Measurements from ENCODE around the gene BAHCC1.

Gene BAHCC1

GRCh38 chr17:81387100-81388090 is 7.9 kb upstream of the BAHCC1 start:
- DNase-seq, result peak; percentile 44

DNA sequence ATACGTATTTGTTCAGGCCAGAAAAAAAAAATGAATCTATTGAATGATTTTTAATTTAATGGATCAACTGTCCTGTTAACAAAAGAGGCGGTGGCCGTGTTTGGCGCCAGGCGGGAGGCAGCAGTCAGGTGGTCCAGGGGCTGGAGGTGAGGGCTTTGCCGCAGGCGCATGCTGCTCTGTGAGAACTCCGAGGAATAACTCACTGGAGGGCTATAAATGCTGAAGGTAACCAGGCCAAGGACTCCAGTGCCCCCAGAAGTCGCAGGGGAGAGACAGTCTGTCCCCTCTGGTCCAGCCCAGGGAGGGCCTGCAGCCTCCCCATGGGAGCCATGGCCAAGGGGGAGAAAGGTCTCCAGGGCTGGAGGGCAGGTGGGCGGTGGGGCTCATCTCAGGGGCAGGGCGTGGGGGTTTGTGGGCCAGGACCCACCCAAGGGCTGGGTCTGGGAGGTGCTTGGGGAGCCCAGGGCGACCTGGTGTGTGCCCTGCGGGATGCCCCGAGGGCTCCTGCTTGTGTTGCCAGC is 7.1 kb upstream of the BAHCC1 start:
- no peak for DNase-seq

DNA sequence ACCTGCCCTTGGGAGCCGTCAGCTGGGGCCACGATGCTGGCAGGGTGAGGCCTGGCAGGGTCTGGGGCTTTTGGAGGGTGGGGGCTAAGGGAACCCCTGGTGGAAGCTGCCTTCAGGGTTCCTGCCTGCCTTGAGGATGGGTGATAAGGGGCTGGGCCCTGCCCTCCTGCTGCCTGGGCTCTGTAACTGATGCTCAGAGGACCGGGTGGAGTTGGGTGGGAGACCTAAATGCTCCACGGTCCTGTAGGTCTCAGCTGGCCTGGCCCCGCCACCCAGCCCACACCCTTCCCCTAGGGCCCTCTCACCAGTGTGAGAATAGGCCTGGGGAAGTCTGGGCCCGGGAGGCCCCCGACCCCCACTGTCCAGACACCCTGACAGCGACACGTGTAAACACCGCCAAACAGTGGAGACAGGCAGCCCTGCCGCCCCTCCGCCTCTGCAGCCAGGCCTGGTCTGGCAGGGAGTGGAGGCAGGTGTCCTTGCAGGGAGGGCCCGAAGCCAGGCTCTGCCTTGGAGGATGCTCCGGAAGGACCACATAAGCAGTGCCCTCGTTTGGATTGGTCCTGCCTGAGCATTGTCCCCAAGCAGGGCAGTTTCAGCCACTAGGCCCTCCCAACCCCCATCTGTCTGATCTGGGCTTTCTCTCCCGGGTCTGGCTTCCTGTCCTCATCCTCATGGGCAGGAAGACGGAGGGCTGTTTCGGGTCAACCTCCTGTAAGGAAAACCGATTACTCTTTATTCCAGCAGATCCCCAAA is 6.5 kb upstream of the BAHCC1 start:
- no peak for DNase-seq

DNA sequence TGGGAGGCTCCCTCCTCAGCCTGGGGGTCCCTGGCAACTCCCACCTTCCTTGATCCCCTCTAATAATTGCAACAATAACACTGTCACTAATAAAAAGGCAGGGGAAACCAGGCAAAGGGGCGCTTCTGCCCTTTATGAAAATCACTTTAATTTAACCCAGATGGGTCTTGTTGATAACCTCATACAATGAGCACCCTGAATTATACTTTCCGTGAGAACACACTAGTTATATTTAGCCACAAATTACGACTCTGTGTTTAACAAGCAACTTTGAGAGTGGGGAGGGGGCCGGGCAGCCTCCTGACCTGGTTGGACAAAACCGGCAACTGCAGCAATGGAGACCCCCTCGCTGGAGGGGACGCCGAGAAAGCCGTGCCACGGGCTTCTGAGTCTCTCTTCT is 5.7 kb upstream of the BAHCC1 start:
- DNase-seq, result no peak

- no peak for DNase-seq
Measured at GRCh38 chr17:81390029-81390872, 5.0 kb upstream of the BAHCC1 start.

DNA sequence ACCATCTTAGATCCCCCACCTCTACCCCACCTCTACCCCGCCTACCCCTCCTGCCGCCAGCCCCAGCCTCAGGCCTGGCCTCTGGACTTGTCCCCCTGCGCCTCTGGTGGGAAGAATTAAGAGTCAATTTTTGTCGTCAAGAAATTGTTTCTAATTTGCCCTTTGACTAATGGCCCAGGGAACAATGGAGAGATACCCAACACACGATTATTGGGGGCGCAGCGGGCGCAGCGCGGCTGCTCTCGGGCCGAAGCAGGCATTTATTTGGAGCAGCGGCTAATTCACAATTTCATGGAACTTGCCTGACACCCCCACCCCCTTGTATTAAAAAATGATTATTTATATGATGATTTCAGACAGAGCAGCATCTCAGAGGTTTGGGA is 4.4 kb upstream of the BAHCC1 start:
- no peak for DNase-seq

GRCh38 chr17:81391293-81391935 is 3.8 kb upstream of the BAHCC1 start:
- DNase-seq, result peak; percentile 34

DNA sequence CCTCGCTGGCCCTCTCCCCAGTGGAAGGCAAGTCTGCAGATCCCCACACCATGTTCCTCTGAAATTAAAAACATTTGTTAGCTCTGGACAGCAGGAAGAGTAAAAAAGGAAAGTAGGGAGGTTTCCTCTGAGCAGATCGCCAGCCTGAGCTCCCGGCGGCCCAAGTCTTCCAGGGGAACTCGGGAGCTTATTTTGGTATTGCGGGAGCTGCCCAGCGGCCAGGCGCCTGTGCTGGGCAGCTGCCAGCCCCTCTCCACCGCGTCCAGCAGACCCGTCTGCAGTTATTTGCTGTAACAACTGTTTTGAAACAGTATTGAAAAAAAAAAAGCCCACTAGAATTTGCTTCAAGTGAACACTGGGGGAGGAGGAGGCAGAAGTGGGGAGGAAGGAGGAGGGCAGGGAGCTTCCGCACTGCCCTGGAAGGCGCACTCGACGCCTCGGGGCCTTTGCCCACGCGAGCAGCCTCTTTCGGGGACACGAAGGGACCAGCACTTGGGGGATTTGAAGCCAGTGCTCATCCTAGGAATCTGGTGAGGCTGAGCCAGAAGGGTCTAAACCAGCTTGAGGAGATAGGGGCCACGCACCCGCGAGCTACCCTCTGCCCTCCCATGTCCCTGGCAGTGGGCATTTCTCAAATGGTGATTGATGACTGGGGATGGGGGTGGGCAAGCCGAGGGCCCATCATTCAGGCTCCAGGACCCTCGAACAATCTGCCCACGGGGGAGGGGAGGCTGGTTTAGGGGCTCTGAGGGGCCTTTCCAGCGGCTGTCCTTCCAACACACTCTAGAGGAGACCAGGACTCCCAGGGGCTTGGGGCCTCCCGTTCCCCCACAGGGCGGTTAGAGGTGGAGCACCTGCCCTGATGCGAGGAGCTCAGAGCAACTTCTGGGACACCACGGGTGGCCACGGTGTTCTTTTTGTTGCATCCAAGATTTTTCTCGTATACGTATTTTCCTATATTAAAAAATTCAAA is 3.0 kb upstream of the BAHCC1 start:
- no peak for DNase-seq

- DNase-seq, result no peak
Measured at GRCh38 chr17:81392909-81393654, 2.2 kb upstream of the BAHCC1 start.

- peak; percentile 97 for DNase-seq
Measured at GRCh38 chr17:81393684-81394376, 1.4 kb upstream of the BAHCC1 start.

DNA sequence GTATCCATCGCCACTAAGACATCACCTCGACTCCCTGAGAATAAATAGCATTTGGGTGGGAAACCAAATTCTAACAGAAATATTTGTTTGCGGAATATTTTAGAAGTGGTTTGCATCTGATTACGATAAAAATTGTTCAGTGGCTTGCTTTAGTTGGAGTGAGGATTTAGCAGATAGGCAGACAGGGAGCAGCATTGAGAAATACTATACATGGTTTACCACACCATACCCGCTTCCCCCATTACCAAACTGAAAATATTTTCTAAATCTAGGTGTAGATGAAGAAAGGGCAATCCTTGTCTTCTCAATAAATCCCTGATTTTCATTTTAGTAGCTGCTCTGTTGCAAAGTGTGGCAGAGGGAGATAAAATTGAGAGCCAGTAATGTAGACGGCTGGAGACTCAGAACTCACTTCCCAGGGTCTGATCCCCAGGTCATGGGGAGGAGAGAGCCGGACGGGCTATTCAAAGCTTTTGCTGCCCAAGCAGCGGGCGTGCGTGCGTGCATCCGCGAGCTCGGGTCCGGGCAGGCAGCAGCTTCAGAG is 808 bp upstream of the BAHCC1 start:
- no peak for DNase-seq

DNA sequence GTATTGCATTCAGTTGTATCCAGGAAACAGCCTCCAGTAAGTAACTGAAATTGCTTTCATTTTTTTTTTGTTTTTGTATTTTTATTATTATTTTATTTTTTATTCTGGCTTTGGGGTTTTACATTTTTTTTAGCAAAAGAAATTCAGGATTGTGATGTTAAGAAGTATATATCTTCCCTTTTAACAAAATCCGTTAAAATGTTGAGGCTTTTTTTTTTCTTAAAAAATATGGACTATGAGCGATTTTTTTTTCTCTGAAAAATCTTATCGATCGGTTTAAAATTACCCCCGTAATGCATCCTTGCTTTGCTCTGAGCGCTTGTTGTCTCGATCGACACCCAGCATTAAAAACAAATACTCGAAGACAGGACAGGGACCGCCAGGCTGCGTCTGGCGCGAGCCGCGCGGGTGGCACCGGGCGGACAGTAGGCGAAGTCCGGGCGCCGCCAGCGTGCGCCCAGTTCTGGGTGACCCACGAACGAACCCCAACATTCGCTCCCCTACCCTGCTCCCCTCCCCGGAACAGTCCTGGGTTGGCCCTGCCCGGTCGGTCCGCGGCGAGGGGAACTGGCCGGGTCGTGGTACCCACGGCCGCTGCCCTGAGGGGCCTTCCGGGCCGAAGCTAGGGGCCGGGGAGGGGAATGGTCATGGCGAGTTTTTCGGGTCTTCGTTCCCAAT is 482 bp downstream of the BAHCC1 start:
- peak; percentile 56 for DNase-seq

DNA sequence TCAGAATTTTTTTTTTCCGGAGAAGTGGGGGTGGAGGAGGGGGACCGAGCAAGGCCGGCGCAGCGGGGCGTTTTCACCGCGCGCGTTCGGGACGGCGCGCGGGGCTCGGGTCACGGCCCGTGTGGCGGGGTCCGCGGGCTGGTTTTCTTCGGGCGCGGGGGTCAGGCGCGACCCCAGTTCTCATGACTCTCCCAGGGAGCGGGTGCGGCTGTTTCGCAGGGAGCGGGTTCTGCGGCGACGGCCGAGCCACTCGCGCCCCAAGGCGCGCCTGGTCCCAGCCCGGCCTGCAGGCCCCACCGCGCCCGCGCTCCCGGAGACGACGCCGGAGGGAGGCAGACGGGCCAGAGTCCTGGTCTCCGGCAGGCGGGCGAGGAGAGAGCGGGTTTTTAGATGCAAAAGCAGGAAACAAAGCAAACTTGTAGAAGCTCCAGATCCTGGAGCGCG is 1.0 kb downstream of the BAHCC1 start:
- DNase-seq, result no peak

- peak; percentile 62 for DNase-seq
Measured at GRCh38 chr17:81396722-81397313, 1.6 kb downstream of the BAHCC1 start.

DNA sequence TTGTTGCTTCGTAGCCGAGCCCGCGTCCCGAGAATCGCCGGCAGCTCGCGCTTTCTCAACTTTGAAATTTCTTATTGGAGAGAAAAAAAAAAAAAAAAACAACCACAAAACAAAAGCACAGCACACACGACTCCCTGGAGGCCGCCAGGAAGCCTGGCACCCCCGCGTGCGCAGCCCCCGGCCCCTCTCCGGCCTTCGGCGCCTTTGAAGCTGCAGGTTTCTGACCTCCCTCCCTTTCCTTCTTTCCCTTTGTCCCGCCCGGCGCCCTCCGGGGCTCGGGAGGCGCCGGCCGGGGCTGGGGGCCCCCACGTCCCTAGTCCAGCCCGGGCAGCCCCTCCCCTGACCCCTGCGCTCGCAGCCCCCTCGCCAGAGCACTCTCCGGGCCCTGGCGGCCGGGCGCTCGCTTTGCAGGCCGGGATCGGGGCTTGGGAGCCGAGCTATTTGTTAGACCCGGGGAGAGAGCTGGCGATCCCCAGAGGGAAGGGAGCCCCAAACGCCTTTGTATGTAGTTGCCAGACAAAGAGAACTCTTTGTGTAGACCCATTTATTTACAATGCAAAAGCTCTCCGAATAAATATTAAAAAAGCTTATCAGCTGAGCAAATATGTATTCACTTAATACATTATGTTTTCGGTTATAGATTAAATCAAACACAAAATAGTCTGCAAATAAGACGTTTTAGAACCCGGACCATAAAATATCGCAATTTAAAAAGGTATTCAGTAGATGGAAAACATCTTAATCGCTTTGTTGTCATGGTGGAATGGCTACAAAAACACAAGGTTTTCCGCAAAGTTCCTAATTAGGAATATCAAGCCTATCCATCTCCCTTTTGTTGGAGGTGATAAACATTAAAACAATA is 2.3 kb downstream of the BAHCC1 start:
- peak; percentile 63 for DNase-seq

DNA sequence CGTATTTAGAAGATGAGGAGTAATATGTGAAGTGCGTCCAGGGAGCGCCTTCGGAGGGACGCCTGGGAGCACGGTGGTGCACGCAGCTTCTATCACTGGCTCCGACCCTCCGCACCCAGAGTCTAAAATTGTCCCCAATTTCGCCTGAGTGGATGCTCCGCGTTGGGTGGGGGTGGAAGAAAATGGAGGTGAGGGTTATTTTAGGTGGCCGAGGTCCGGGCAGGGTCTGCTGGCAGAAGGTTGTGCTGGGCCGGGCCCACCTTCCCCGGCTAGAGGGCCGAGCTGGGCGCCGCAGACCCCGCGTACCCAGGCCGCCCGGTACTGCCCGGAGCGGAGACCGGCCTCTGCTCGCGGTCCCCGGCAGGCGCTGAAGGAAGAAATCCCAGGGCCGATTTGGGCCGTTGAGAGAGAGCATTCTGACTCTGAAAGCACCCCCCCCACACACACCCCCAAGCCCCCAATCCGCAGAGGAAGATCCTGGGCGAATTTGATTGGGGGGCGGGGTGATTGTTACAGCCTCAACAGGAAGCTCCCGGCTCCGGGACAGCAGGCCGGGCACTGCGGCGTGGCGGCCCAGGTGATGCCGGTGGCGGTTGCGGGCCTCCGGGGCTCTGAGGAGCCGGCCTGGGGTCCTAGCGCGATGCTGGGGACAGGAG is 3.0 kb downstream of the BAHCC1 start:
- DNase-seq, result no peak
